ENCODE data around the gene VPS52. TPM values are rescaled to one million over a fixed set of nuclear protein-coding genes. Genes with fewer than 3 reads are reported as not detected.

Gene VPS52
- total RNA-seq, 1 experiment from 2014 or later, result 47.1 TPM

- no peaks in the 10 kb centered on the region for H4K20me1 ChIP-seq (ENCODE audit: control insufficient read depth, insufficient read depth, insufficient read length)
- no peak overlapping the region for H3T11ph ChIP-seq (ENCODE audit: low read length)
- no peak overlapping the region for H3K56ac ChIP-seq (ENCODE audit: insufficient read length, low read depth, low read length)
- TF ChIP-seq CTCF (conservative IDR thresholded peaks at IDR 0.05), result no peak
- H3K27ac ChIP-seq (ENCODE audit: insufficient read length, low read depth, low read length), result no peak overlapping the region
- no peak overlapping the region for H3K4ac ChIP-seq (ENCODE audit: low read depth, low read length)
- H4K91ac ChIP-seq (ENCODE audit: insufficient read length, low read depth, low read length), result no peak overlapping the region
- H2BK12ac ChIP-seq (ENCODE audit: insufficient read length, low read depth, low read length), result no peak overlapping the region
- no peak overlapping the region for H3K23ac ChIP-seq (ENCODE audit: insufficient read length, low read depth, low read length)
- H3K4me1 Mint-ChIP-seq, result peaks cover 5% of the 10 kb centered on the region in 2 experiments
- no CpG with 5 or more reads among the region's 1 CpG for WGBS (ENCODE audit: extremely low coverage, insufficient read length, low lambda C conversion rate)
- H2AK5ac ChIP-seq (ENCODE audit: insufficient read length, low read length), result no peak overlapping the region
- H3K9me3 ChIP-seq (ENCODE audit: control insufficient read depth, low read depth, low read length), result no peaks in the 10 kb centered on the region
- no peak overlapping the region for H4K8ac ChIP-seq (replicated peaks; ENCODE audit: insufficient read length, low read depth, low read length)
- no peak overlapping the region for H2BK5ac ChIP-seq (ENCODE audit: insufficient read length, low read length)
- no peak overlapping the region for H2AFZ ChIP-seq (ENCODE audit: low read length)
- no peak overlapping the region for H3K27ac Mint-ChIP-seq
- peaks cover 6% of the 10 kb centered on the region for H3K23me2 ChIP-seq (ENCODE audit: insufficient read length, low read depth, low read length, poor library complexity, severe bottlenecking)
- H3K18ac ChIP-seq (ENCODE audit: insufficient read length, low read depth, low read length), result no peak overlapping the region
- H2BK15ac ChIP-seq (ENCODE audit: low read depth, low read length), result no peak overlapping the region
- no peak overlapping the region for H2BK120ac ChIP-seq (ENCODE audit: low read depth, low read length, poor library complexity, severe bottlenecking)
- H3K4me1 ChIP-seq (ENCODE audit: insufficient read depth, low read length), result no peaks in the 10 kb centered on the region; the same call in 1 of the 2 replicates
- DNase-seq, result no peak
- H3K14ac ChIP-seq (ENCODE audit: insufficient read depth, low read length), result no peak overlapping the region
- H3K79me2 ChIP-seq (ENCODE audit: insufficient read depth, low read length), result no peaks in the 10 kb centered on the region
- H3K4me2 ChIP-seq (ENCODE audit: insufficient read depth, insufficient read length, low read length), result no peak overlapping the region
- no peak overlapping the region for H3K9ac ChIP-seq (ENCODE audit: extremely low read depth, insufficient read length, low read length)
- no peaks in the 10 kb centered on the region for H3K36me3 Mint-ChIP-seq (ENCODE audit: insufficient read depth in 1 of 3, low read depth in 3 of 3)
- H3K27me3 ChIP-seq (ENCODE audit: insufficient read depth, low read length), result no peaks in the 10 kb centered on the region; the same call in 1 of the 2 replicates
- no peak overlapping the region; a peak in 1 of 5 replicates for H3K4me3 Mint-ChIP-seq
- no peaks in the 10 kb centered on the region; a peak in 1 of 5 replicates for H3K9me3 Mint-ChIP-seq
- H4K5ac ChIP-seq (ENCODE audit: insufficient read length, low read depth, low read length), result no peak overlapping the region
- H3K27me3 Mint-ChIP-seq (ENCODE audit: low read depth), result peaks cover 85% of the 10 kb centered on the region
- no peak overlapping the region for H2BK20ac ChIP-seq (ENCODE audit: low read depth, low read length, poor library complexity, severe bottlenecking)
- no peaks in the 10 kb centered on the region for H3K79me1 ChIP-seq (ENCODE audit: insufficient read depth, low read depth, low read length, poor library complexity, severe bottlenecking)
Observed at GRCh38 chr6:33243476-33243875, 28.2 kb downstream of the VPS52 start.
